ENCODE data around the gene HAUS1. TPM values are rescaled to one million over a fixed set of nuclear protein-coding genes. Genes with fewer than 3 reads are reported as not detected.

HAUS1 gene
- total and polyA plus RNA-seq, 2 donors (not counting 3 experiments of a cell fraction or from before 2014, with no cell fraction given): 29.4 to 57.1 TPM

DNA sequence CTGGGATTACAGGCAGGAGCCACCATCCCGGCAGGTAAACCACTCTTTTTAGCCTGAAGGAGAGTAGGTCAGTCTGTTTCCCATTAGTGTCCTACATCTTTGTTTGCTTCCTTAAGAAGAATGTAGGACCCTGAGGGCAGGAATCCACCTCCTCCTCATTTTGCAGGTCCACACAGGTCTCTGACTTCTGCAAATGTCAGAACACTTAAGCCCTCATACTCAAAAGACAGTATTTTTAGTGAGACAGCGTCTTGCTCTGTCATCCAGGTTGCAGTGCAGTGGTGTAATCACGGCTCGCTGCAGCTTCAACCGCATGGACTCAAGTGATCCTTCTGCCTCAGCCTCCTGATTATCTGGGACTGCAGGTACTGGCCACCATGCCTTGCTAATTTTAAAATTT, 41.4 kb upstream of the HAUS1 start:
- Histone ChIP-seq H3K27ac (ENCODE audit: insufficient read depth, low read depth, low read length) (no peak overlapping the region), H2AFZ (ENCODE audit: low read depth, low read length) (no peak overlapping the region)

More for the DNA sequence above, 41.4 kb upstream of the HAUS1 start:
- Histone ChIP-seq H3K9ac (replicated peaks; ENCODE audit: extremely low read depth, insufficient read depth, low read length) (no peak overlapping the region), H3K4me1 (ENCODE audit: control insufficient read depth, extremely low read depth, insufficient read depth, low read length) (no peaks in the 10 kb centered on the region), H3K9me1 (replicated peaks; ENCODE audit: control insufficient read depth, extremely low read depth, insufficient read depth, low read length) (no peaks in the 10 kb centered on the region), H3K79me2 (ENCODE audit: control insufficient read depth, insufficient read depth, low read length) (no peaks in the 10 kb centered on the region), H3K9me3 (replicated peaks; ENCODE audit: control insufficient read depth, insufficient read depth, low read length) (no peaks in the 10 kb centered on the region), H3K4me2 (ENCODE audit: insufficient read depth, low read length) (no peak overlapping the region), H4K20me1 (replicated peaks; ENCODE audit: control insufficient read depth, extremely low read depth, insufficient read depth, low read length) (no peaks in the 10 kb centered on the region), H3K36me3 (ENCODE audit: control insufficient read depth in 2 of 2, extremely low read depth in 1 of 2, insufficient read depth in 2 of 2, low read length in 2 of 2) (no peaks in the 10 kb centered on the region), H3K27me3 (ENCODE audit: control insufficient read depth in 2 of 2, insufficient read depth in 2 of 2, low read length in 2 of 2) (no peaks in the 10 kb centered on the region), H3K4me3 (replicated peaks in 1 of 3; ENCODE audit: insufficient read depth in 1 of 3, low read depth in 1 of 3, low read length in 3 of 3) (no peak overlapping the region)
- intact Hi-C loops (cut with micrococcal nuclease) (loop anchor here (2.0 to 10.0 kb wide), 2 partner anchors 58 to 62 kb away; no protein-coding TSS in a partner anchor), dilution Hi-C loops (cut with MboI; ENCODE audit: extremely low pct_ligation_motif_present, low sequenced_read_pairs) (no loop called here)
- TF ChIP-seq POLR2AphosphoS5 (IDR thresholded peaks at IDR 0.05; ENCODE audit: insufficient read depth, low read depth, low read length) (no peak), GATA2 (IDR thresholded peaks at IDR 0.05; ENCODE audit: insufficient read depth, insufficient read length, low read depth, low read length) (no peak), EZH2 (IDR thresholded peaks at IDR 0.05; ENCODE audit: borderline replicate concordance, low read depth, low read length, severe bottlenecking) (no peak), FOS (IDR thresholded peaks at IDR 0.05; ENCODE audit: borderline replicate concordance, insufficient read depth, low read length) (no peak), MYC (IDR thresholded peaks at IDR 0.05; ENCODE audit: low read depth, low read length) (no peak), POLR2A (IDR thresholded peaks at IDR 0.05; ENCODE audit: low read depth, low read length) (no peak), JUN (IDR thresholded peaks at IDR 0.05; ENCODE audit: borderline replicate concordance, insufficient read depth, insufficient read length, low read depth) (no peak)
- TF ChIP-seq, protein P1, sequence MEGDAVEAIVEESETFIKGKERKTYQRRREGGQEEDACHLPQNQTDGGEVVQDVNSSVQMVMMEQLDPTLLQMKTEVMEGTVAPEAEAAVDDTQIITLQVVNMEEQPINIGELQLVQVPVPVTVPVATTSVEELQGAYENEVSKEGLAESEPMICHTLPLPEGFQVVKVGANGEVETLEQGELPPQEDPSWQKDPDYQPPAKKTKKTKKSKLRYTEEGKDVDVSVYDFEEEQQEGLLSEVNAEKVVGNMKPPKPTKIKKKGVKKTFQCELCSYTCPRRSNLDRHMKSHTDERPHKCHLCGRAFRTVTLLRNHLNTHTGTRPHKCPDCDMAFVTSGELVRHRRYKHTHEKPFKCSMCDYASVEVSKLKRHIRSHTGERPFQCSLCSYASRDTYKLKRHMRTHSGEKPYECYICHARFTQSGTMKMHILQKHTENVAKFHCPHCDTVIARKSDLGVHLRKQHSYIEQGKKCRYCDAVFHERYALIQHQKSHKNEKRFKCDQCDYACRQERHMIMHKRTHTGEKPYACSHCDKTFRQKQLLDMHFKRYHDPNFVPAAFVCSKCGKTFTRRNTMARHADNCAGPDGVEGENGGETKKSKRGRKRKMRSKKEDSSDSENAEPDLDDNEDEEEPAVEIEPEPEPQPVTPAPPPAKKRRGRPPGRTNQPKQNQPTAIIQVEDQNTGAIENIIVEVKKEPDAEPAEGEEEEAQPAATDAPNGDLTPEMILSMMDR (IDR thresholded peaks at IDR 0.05; ENCODE audit: extremely low read depth in 1 of 2, insufficient read depth in 1 of 2, low read depth in 1 of 2, low read length in 2 of 2): no peak
- TF ChIP-seq, protein P2, sequence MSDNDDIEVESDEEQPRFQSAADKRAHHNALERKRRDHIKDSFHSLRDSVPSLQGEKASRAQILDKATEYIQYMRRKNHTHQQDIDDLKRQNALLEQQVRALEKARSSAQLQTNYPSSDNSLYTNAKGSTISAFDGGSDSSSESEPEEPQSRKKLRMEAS (IDR thresholded peaks at IDR 0.05; ENCODE audit: insufficient read depth, insufficient read length): no peak
- ChIA-PET POLR2A (no interaction called here), CTCF (no interaction called here)
- FAIRE-seq (no peak), DNase-seq (ENCODE audit: low read depth, low spot score) (no peak)
- BruUV-seq (replicated peaks): no TSS peak

All from endothelial cell of umbilical vein (primary cell).